WTC11 (cell line): ENCODE measurements around the gene OR2L2. TPM values are rescaled to one million over a fixed set of nuclear protein-coding genes. Genes with fewer than 3 reads are reported as not detected.

Experiments
- ATAC-seq: fragments of 200-7000 bp; cut with Tn5 transposase; 2 replicates; pipeline ENCODE4 v1.10.0; 2021; ENCODE audit warnings: mild to moderate bottlenecking, moderate library complexity
- CTCF ChIA-PET: fragments of 300-600 bp; sonication (Branson Sonifier 250); formaldehyde crosslinking; loops from one replicate; lab custom pipeline; 2021; ENCODE audit warnings: antibody characterized with exemption; lab: Charles Lee
- POLR2A ChIA-PET: fragments of 350-600 bp; sonication (Branson Sonifier 250); formaldehyde crosslinking; loops from one replicate; lab custom pipeline; 2021; ENCODE audit warnings: antibody characterized with exemption; lab: Charles Lee
- DNase-seq: peaks from one replicate; pipeline ENCODE4 v3.0.0; 2021; ENCODE audit warnings: low spot score
- H3K27ac Mint-ChIP-seq: 2 replicates; pipeline ENCODE4 v1.8.0; 2021; ENCODE audit warnings: mixed read lengths
- H3K27me3 Mint-ChIP-seq: 2 replicates; pipeline ENCODE4 v1.8.0; 2021; ENCODE audit warnings: low read depth, mild to moderate bottlenecking, moderate library complexity, mixed read lengths
- H3K36me3 Mint-ChIP-seq: 2 replicates; pipeline ENCODE4 v1.8.0; 2021; ENCODE audit warnings: mixed read lengths
- H3K4me1 Mint-ChIP-seq: 2 replicates; pipeline ENCODE4 v1.8.0; 2022; ENCODE audit warnings: mixed read lengths
- H3K4me3 Mint-ChIP-seq: 2 replicates; pipeline ENCODE4 v1.8.0; 2021; ENCODE audit warnings: mild to moderate bottlenecking, moderate library complexity, mixed read lengths
- H3K9me3 Mint-ChIP-seq: 2 replicates; pipeline ENCODE4 v1.8.0; 2021; ENCODE audit warnings: mixed read lengths
- AFF4 ChIP-seq: sonication (generic); formaldehyde crosslinking; IDR thresholded peaks from 2 replicates; pipeline ENCODE4 v1.8.1; 2023; ENCODE audit warnings: mild to moderate bottlenecking, missing genetic modification reagents, borderline replicate concordance
- ARID4B ChIP-seq: sonication (generic); formaldehyde crosslinking; IDR thresholded peaks from 2 replicates; pipeline ENCODE4 v1.8.0; 2023; ENCODE audit warnings: missing genetic modification reagents, mild to moderate bottlenecking, borderline replicate concordance
- MYBL2 ChIP-seq: sonication (generic); formaldehyde crosslinking; IDR thresholded peaks from 2 replicates; pipeline ENCODE4 v1.8.1; 2023; ENCODE audit warnings: mild to moderate bottlenecking, moderate library complexity, missing genetic modification reagents
- NR1H2 ChIP-seq: sonication (generic); formaldehyde crosslinking; IDR thresholded peaks from 2 replicates; pipeline ENCODE4 v1.9.0; 2021; ENCODE audit warnings: mild to moderate bottlenecking, moderate library complexity, missing genetic modification reagents
- PRDM15 ChIP-seq: sonication (generic); formaldehyde crosslinking; IDR thresholded peaks from 2 replicates; pipeline ENCODE4 v1.8.0; 2022; ENCODE audit warnings: missing genetic modification reagents
- TCF7 ChIP-seq: sonication (generic); formaldehyde crosslinking; IDR thresholded peaks from 2 replicates; pipeline ENCODE4 v1.8.0; 2022; ENCODE audit warnings: mild to moderate bottlenecking, low read depth, missing genetic modification reagents, moderate library complexity
- ZBTB43 ChIP-seq: sonication (generic); formaldehyde crosslinking; IDR thresholded peaks from 2 replicates; pipeline ENCODE4 v1.8.1; 2023; ENCODE audit warnings: mild to moderate bottlenecking, missing genetic modification reagents
- ZNF263 ChIP-seq: sonication (generic); formaldehyde crosslinking; IDR thresholded peaks from 2 replicates; pipeline ENCODE4 v1.8.1; 2022; ENCODE audit warnings: low read depth, mild to moderate bottlenecking, moderate library complexity, missing genetic modification reagents
- ZNF671 ChIP-seq: fragments of 250-450 bp; sonication (Bioruptor Pico); IDR thresholded peaks from 2 replicates; pipeline ENCODE4 v1.8.0; 2021; ENCODE audit warnings: mild to moderate bottlenecking
- total RNA-seq: library from RNA; stranded (reverse); gene quantifications from 3 replicates; pipeline ENCODE4 v1.2.3, GENCODE V29; 2021
- TF ChIP-seq, protein P1 (sequence below): sonication (generic); formaldehyde crosslinking; IDR thresholded peaks from 2 replicates; pipeline ENCODE4 v1.8.0; 2022; ENCODE audit warnings: mild to moderate bottlenecking, missing genetic modification reagents
- TF ChIP-seq, protein P2 (sequence below): sonication (generic); formaldehyde crosslinking; conservative IDR thresholded peaks from 2 replicates; pipeline ENCODE4 v1.8.1; 2022; ENCODE audit warnings: mild to moderate bottlenecking, missing genetic modification reagents

OR2L2 gene
- total RNA-seq, 1 experiment from 2014 or later, result not detected

- Mint-ChIP-seq H3K27me3 (peaks cover 16% of the 10 kb centered on the region), H3K27ac (no peak overlapping the region), H3K9me3 (peaks cover 71% of the 10 kb centered on the region), H3K4me3 (no peak overlapping the region), H3K4me1 (no peaks in the 10 kb centered on the region), H3K36me3 (peaks cover 59% of the 10 kb centered on the region)
- ChIA-PET POLR2A (no interaction called here), CTCF (no interaction called here)
- DNase-seq (no peak), ATAC-seq (no peak)
- TF ChIP-seq, protein P1, sequence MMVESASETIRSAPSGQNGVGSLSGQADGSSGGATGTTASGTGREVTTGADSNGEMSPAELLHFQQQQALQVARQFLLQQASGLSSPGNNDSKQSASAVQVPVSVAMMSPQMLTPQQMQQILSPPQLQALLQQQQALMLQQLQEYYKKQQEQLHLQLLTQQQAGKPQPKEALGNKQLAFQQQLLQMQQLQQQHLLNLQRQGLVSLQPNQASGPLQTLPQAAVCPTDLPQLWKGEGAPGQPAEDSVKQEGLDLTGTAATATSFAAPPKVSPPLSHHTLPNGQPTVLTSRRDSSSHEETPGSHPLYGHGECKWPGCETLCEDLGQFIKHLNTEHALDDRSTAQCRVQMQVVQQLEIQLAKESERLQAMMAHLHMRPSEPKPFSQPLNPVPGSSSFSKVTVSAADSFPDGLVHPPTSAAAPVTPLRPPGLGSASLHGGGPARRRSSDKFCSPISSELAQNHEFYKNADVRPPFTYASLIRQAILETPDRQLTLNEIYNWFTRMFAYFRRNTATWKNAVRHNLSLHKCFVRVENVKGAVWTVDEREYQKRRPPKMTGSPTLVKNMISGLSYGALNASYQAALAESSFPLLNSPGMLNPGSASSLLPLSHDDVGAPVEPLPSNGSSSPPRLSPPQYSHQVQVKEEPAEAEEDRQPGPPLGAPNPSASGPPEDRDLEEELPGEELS, result no peak
- TF ChIP-seq ZNF671 (no peak), ZNF263 (CRISPR knock-in tag) (no peak), AFF4 (no peak), TCF7 (CRISPR knock-in tag) (no peak), ZBTB43 (CRISPR knock-in tag) (no peak), ARID4B (no peak), PRDM15 (no peak), NR1H2 (CRISPR knock-in tag) (no peak), MYBL2 (no peak)
- TF ChIP-seq, protein P2, sequence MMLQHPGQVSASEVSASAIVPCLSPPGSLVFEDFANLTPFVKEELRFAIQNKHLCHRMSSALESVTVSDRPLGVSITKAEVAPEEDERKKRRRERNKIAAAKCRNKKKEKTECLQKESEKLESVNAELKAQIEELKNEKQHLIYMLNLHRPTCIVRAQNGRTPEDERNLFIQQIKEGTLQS (CRISPR knock-in tag), result no peak
Observed at GRCh38 chr1:247998811-247999210, 31.1 kb upstream of the OR2L2 start.
